ENCODE results near the gene CTAG1B.
"Not testable (repeated sequence)": the region's sequence is repeated elsewhere in the genome, so short reads cannot be mapped to it uniquely, and the experiment has no call there.

GRCh38 chrX:154607976-154608375 lies 11.1 kb downstream of the CTAG1B start:
- TF ChIP-seq, protein P1, sequence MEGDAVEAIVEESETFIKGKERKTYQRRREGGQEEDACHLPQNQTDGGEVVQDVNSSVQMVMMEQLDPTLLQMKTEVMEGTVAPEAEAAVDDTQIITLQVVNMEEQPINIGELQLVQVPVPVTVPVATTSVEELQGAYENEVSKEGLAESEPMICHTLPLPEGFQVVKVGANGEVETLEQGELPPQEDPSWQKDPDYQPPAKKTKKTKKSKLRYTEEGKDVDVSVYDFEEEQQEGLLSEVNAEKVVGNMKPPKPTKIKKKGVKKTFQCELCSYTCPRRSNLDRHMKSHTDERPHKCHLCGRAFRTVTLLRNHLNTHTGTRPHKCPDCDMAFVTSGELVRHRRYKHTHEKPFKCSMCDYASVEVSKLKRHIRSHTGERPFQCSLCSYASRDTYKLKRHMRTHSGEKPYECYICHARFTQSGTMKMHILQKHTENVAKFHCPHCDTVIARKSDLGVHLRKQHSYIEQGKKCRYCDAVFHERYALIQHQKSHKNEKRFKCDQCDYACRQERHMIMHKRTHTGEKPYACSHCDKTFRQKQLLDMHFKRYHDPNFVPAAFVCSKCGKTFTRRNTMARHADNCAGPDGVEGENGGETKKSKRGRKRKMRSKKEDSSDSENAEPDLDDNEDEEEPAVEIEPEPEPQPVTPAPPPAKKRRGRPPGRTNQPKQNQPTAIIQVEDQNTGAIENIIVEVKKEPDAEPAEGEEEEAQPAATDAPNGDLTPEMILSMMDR (conservative IDR thresholded peaks at IDR 0.05 in 1 of 2, IDR thresholded peaks at IDR 0.05 in 1 of 2; ENCODE audit: extremely low read depth in 1 of 2, insufficient read depth in 1 of 2, low read depth in 1 of 2, low read length in 2 of 2): not testable (repeated sequence)
- TF ChIP-seq EZH2 (IDR thresholded peaks at IDR 0.05; ENCODE audit: borderline replicate concordance, low read length): not testable (repeated sequence)

All from mammary epithelial cell (primary cell).